Sigmoid colon (tissue), 7 donors: ENCODE measurements around the gene MRPL41. TPM values are rescaled to one million over a fixed set of nuclear protein-coding genes. Genes with fewer than 3 reads are reported as not detected.
"Not testable (repeated sequence)": the region's sequence is repeated elsewhere in the genome, so short reads cannot be mapped to it uniquely, and the experiment has no call there.

Source experiments
- DNase-seq: peaks from one replicate; pipeline ENCODE4 v3.0.0-alpha.2; 2019
- H3K27ac ChIP-seq, 4 donors: fragments of 200-600 bp; sonication (generic); one replicate each; pipeline ENCODE4 v1.5.1; 2016 to 2019; ENCODE audit warnings: mild to moderate bottlenecking in 1 of 4
- H3K27me3 ChIP-seq, 3 donors: fragments of 200-600 bp; sonication (generic); one replicate each; pipeline ENCODE4 v1.5.1; 2019; ENCODE audit warnings: mild to moderate bottlenecking in 1 of 3
- H3K36me3 ChIP-seq, 4 donors: fragments of 200-600 bp; sonication (generic); one replicate each; pipeline ENCODE4 v1.5.1; 2016 to 2019
- H3K4me1 ChIP-seq, 4 donors: fragments of 200-600 bp; sonication (generic); one replicate each; pipeline ENCODE4 v1.5.1; 2017 to 2019
- H3K4me3 ChIP-seq, 4 donors: fragments of 200-600 bp; sonication (generic); one replicate each; pipeline ENCODE4 v1.5.1; 2017 to 2019; ENCODE audit warnings: mild to moderate bottlenecking in 2 of 4, moderate library complexity in 1 of 4
- H3K9me3 ChIP-seq, 4 donors: fragments of 200-600 bp in 3 of 4; sonication (generic) in 3 of 4; one replicate each; pipeline versions ENCODE4 v1.5.1 to v1.6.1; 2013 to 2019
- EP300 ChIP-seq, 4 donors: sonication (generic); formaldehyde crosslinking; IDR thresholded peaks; one replicate each; pipeline ENCODE4 v1.6.1; 2017; ENCODE audit warnings: antibody characterized with exemption in 4 of 4
- POLR2A ChIP-seq, 2 donors: fragments of 450-650 bp; IDR thresholded peaks; one replicate each; pipeline ENCODE4 v1.6.1; 2016; ENCODE audit warnings: antibody characterized with exemption in 2 of 2, mild to moderate bottlenecking in 2 of 2, moderate library complexity in 2 of 2
- POLR2AphosphoS5 ChIP-seq, 4 donors: sonication (generic); formaldehyde crosslinking; IDR thresholded peaks; one replicate each; pipeline ENCODE4 v1.6.1; 2017; ENCODE audit warnings: antibody characterized with exemption in 4 of 4
- WGBS, 2 donors: extraction: QIAGEN DNeasy Blood & Tissue Kit; methylation state at CpG; one replicate each; pipeline ENCODE4 v1.1.7; 2013; 5-methylcytosine and 5-hydroxymethylcytosine counted together
- intact Hi-C: fragments of 100-400 bp; cut with DNase I; formaldehyde crosslinking; loops from one replicate; pipeline ENCODE4 v1.15.1; 2023
- polyA plus RNA-seq, 3 donors: library from polyadenylated mRNA; stranded (reverse); fragments of 200-250 nt; gene quantifications; one replicate each; pipeline ENCODE4 v1.2.3, GENCODE V29; 2013
- total RNA-seq, 4 donors: library from RNA; depleted of rRNA; stranded (reverse); fragments of >200 nt; gene quantifications; one replicate each; pipeline ENCODE4 v1.1.0, GENCODE V29; 2016
- TF ChIP-seq, protein P1 (sequence below), 4 experiments: fragments of 450-650 bp in 3 of 4; fragments of 200-600 bp in 1 of 4; IDR thresholded peaks; one replicate each; pipeline ENCODE4 v1.5.1; 2016 to 2019; ENCODE audit warnings: antibody characterized with exemption in 4 of 4, mild to moderate bottlenecking in 3 of 4, moderate library complexity in 2 of 4
- donor health status: healthy with polysubstance abuse.
- donor health status: Bipolar disorder and iron deficiency.
- donor health status: healthy.

Gene MRPL41
- total and polyA plus RNA-seq, 7 donors = 38.5 to 162 (median 73.1) TPM

DNA sequence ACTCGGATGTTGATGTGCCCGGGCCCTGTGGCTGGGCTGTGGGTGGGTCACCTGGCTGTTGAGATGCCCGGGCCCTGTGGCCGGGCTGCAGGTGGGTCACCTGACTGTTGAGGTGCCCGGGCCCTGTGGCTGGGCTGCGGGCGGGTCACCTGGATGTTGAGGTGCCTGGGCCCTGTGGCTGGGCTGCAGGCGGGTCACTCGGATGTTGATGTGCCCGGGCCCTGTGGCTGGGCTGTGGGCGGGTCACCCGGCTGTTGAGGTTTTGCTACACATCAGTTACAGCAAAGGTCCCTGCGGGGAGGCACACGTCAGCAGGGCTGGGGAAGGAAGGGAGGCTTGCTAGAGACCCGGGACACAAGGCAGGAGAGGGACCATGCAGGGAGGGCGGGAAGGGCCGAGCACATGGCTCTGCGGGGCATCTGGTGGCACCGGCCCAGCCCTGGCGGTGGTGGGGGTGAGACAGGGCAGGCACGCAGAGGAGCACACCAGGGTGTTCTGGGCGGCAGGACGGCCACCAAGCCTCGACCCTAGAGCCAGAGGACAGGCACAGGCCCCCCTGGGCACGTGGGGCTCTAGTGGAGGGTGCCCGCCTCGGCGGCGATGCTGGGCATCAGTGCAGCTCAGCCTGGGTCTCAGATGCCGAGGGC, 36.9 kb upstream of the MRPL41 start:
- intact Hi-C loops = no loop called here
- WGBS, 2 donors = 90 to 93% methylated on average over 28 to 30 of the region's 30 CpGs
- no peak for DNase-seq
- Histone ChIP-seq H3K4me1 (no peaks in the 10 kb centered on the region), H3K4me3 (no peak overlapping the region), H3K36me3 (peaks cover 0 to 4% (median 0%) of the 10 kb centered on the region in 4 donors), H3K27me3 (no peaks in the 10 kb centered on the region), H3K27ac (no peak overlapping the region), H3K9me3 (no peaks in the 10 kb centered on the region)
- TF ChIP-seq POLR2A (IDR thresholded peaks at IDR 0.05) = no peak
- TF ChIP-seq POLR2AphosphoS5 (IDR thresholded peaks at IDR 0.05) = no peak
- TF ChIP-seq, protein P1, sequence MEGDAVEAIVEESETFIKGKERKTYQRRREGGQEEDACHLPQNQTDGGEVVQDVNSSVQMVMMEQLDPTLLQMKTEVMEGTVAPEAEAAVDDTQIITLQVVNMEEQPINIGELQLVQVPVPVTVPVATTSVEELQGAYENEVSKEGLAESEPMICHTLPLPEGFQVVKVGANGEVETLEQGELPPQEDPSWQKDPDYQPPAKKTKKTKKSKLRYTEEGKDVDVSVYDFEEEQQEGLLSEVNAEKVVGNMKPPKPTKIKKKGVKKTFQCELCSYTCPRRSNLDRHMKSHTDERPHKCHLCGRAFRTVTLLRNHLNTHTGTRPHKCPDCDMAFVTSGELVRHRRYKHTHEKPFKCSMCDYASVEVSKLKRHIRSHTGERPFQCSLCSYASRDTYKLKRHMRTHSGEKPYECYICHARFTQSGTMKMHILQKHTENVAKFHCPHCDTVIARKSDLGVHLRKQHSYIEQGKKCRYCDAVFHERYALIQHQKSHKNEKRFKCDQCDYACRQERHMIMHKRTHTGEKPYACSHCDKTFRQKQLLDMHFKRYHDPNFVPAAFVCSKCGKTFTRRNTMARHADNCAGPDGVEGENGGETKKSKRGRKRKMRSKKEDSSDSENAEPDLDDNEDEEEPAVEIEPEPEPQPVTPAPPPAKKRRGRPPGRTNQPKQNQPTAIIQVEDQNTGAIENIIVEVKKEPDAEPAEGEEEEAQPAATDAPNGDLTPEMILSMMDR (IDR thresholded peaks at IDR 0.05) = no peak
- TF ChIP-seq EP300 (IDR thresholded peaks at IDR 0.05) = no peak

DNA sequence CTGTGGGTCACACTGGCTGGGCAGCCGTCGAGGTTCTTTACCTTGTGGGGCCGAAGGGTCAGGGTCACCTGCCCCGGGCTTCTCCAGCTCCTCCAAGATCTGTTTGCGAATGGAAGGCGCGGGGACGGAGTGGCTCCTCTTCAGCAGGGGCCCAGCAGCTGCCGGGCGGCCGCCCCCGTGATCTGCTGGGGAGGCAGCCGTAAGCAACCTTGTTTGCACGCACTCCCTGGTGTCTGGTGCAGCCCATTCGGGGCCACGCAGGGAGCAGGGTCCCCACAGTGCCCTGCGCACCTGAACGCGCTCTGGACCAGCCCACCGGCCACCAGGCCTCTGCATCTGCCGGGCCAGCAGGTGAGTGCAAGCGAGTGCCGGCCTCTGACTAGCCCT, 36.3 kb upstream of the MRPL41 start:
- WGBS, 2 donors = 89 to 93% methylated on average over 23 of the region's 23 CpGs
- DNase-seq = no peak
- no peaks in the 10 kb centered on the region for H3K9me3 ChIP-seq
- intact Hi-C loops = no loop called here
- H3K27me3 ChIP-seq = no peaks in the 10 kb centered on the region
- no peak overlapping the region for H3K27ac ChIP-seq
- H3K4me3 ChIP-seq = no peak overlapping the region
- TF ChIP-seq EP300 (IDR thresholded peaks at IDR 0.05) = no peak
- no peak for TF ChIP-seq POLR2A (IDR thresholded peaks at IDR 0.05)
- TF ChIP-seq POLR2AphosphoS5 (IDR thresholded peaks at IDR 0.05) = no peak
- TF ChIP-seq, protein P1 (IDR thresholded peaks at IDR 0.05) = no peak
- H3K36me3 ChIP-seq = peaks cover 0 to 4% (median 0%) of the 10 kb centered on the region in 4 donors
- no peaks in the 10 kb centered on the region for H3K4me1 ChIP-seq

DNA sequence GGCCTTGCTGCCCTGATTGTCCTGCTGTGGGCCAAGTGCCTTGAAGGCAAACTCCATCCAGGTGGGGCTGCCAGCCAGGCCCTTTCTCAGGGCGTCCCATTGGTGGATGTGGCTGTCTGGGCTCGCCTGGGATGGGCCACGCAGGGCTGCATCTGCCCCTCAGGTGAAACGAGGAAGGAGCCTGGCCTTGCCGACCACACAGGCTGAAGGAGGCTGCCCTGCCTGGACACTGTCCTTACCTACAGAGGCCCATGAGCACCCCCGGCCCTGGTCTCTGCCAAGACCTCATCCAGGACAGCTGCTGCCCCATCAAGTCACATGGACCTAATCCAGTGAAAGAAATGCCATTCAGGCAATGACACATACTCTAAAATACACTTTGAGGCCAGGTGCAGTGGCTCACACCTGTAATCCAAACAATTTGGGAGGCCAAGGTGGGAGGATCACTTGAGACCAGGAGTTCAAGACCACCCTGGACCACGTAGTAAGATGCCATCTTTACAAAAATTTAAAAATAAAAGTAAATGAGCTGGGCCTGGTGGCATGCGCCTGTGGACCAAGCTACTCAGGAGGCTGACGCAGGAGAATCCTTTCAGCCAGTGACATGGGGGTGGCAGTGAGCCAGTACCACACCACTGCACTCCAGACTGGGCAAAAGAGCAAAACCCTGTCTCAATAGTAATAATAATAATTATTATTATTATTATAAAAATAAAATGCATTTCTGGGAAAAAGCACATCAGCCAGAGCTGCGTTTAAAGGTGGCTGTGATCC, 35.3 kb upstream of the MRPL41 start:
- Histone ChIP-seq H3K9me3 (no peaks in the 10 kb centered on the region), H3K4me3 (no peak overlapping the region), H3K27me3 (no peaks in the 10 kb centered on the region), H3K4me1 (no peaks in the 10 kb centered on the region), H3K36me3 (peaks cover 0 to 8% (median 0%) of the 10 kb centered on the region in 4 donors), H3K27ac (no peak overlapping the region)
- no peak for DNase-seq
- 79 to 86% methylated on average over 10 of the region's 10 CpGs for WGBS, 2 donors
- TF ChIP-seq EP300 (IDR thresholded peaks at IDR 0.05) = no peak
- TF ChIP-seq, protein P1 (IDR thresholded peaks at IDR 0.05) = no peak
- TF ChIP-seq POLR2A (IDR thresholded peaks at IDR 0.05) = no peak
- TF ChIP-seq POLR2AphosphoS5 (IDR thresholded peaks at IDR 0.05) = no peak
- intact Hi-C loops = no loop called here

DNA sequence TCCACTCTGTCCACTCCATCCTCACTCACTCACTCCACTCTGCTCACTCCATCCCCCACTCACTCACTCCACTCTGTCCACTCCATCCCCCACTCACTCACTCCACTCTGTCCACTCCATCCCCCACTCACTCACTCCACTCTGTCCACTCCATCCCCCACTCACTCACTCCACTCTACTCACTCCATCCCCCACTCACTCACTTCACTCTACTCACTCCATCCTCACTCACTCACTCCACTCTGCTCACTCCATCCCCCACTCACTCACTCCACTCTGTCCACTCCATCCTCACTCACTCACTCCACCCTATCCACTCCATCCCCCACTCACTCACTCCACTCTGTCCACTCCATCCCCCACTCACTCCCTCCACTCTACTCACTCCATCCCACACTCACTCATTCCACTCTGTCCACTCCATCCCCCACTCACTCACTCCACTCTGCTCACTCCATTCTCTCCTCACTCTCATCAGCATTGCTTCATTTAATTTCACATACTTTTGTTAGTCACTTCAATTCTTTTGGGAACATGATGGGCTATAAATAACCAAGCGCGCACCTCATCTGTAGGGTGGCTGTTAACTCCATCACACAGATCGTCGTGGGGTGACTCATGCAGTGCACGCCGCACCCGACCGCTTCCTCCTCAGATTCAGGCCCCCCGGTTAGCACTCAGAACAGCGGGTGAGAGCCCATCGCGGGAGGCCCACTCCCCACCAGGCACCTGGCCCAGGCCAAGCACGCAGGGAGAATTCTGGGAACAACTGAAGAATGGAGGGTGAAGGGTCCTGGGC, 32.8 kb upstream of the MRPL41 start:
- H3K27me3 ChIP-seq, intact Hi-C loops, DNase-seq, H3K4me3 ChIP-seq, H3K9me3 ChIP-seq, H3K4me1 ChIP-seq, H3K27ac ChIP-seq: not testable (repeated sequence)
- H3K36me3 ChIP-seq = peaks cover 0 to 12% (median 0%) of the 10 kb centered on the region in 4 donors
- WGBS, 2 donors = 90 to 94% methylated on average over 13 of the region's 13 CpGs

DNA sequence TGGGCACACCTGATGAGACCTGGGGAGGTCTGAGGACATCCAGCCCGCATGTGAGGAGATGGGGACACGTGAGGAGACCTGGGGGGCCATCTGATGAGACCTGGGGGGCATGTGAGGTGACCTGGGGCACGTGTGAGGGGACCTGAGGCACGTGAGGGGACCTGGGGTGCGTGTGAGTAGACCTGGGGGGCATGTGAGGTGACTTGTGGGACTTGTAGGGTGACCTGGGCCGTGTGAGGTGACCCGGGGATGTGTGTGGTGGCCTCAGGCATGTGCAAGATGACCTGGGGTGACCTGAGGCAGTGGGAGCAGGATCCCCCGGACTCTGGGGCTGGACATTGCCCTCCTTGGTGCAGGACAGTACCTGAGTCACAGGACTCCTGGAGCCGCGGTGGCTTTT, 32.1 kb upstream of the MRPL41 start:
- no peaks in the 10 kb centered on the region for H3K9me3 ChIP-seq
- intact Hi-C loops = no loop called here
- no peak overlapping the region for H3K27ac ChIP-seq
- no peaks in the 10 kb centered on the region for H3K4me1 ChIP-seq
- 86 to 87% methylated on average over 10 of the region's 10 CpGs for WGBS, 2 donors
- no peak for DNase-seq
- no peak overlapping the region for H3K4me3 ChIP-seq
- TF ChIP-seq POLR2A (IDR thresholded peaks at IDR 0.05) = no peak
- TF ChIP-seq EP300 (IDR thresholded peaks at IDR 0.05) = no peak
- no peak for TF ChIP-seq POLR2AphosphoS5 (IDR thresholded peaks at IDR 0.05)
- TF ChIP-seq, protein P1 (IDR thresholded peaks at IDR 0.05) = no peak
- peaks cover 0 to 12% (median 0%) of the 10 kb centered on the region in 4 donors for H3K36me3 ChIP-seq
- no peaks in the 10 kb centered on the region for H3K27me3 ChIP-seq
